Duodenal mucosa (tissue), 2 donors: ENCODE data around the gene CUL9.

Experiments used
- H3K27ac ChIP-seq: one replicate; pipeline ENCODE4 v1.7.0; 2013; ENCODE audit warnings: low read depth, low read length
- H3K27me3 ChIP-seq, 2 donors: one replicate each; pipeline ENCODE4 v1.7.0; 2013; ENCODE audit warnings: low read length in 2 of 2, control low read depth in 1 of 2; ENCODE audit not compliant: insufficient read depth in 2 of 2, control insufficient read depth in 1 of 2
- H3K36me3 ChIP-seq, 2 donors: one replicate each; pipeline ENCODE4 v1.7.0; 2013; ENCODE audit warnings: low read length in 2 of 2, control low read depth in 1 of 2; ENCODE audit not compliant: insufficient read depth in 2 of 2, control insufficient read depth in 1 of 2
- H3K4me1 ChIP-seq, 2 donors: one replicate each; pipeline ENCODE4 v1.7.0; 2013; ENCODE audit warnings: low read length in 2 of 2, control low read depth in 1 of 2; ENCODE audit not compliant: insufficient read depth in 2 of 2, control insufficient read depth in 1 of 2
- H3K4me3 ChIP-seq, 2 donors: one replicate each; pipeline ENCODE4 v1.7.0; 2013; ENCODE audit warnings: low read length in 2 of 2, low read depth in 1 of 2
- H3K9ac ChIP-seq, 2 donors: one replicate each; pipeline ENCODE4 v1.7.0; 2013; ENCODE audit warnings: low read length in 2 of 2, low read depth in 1 of 2
- H3K9me3 ChIP-seq, 2 donors: one replicate each; pipeline ENCODE4 v1.7.0; 2013; ENCODE audit warnings: low read length in 2 of 2, control low read depth in 1 of 2; ENCODE audit not compliant: control insufficient read depth in 1 of 2

The CUL9 gene

DNA sequence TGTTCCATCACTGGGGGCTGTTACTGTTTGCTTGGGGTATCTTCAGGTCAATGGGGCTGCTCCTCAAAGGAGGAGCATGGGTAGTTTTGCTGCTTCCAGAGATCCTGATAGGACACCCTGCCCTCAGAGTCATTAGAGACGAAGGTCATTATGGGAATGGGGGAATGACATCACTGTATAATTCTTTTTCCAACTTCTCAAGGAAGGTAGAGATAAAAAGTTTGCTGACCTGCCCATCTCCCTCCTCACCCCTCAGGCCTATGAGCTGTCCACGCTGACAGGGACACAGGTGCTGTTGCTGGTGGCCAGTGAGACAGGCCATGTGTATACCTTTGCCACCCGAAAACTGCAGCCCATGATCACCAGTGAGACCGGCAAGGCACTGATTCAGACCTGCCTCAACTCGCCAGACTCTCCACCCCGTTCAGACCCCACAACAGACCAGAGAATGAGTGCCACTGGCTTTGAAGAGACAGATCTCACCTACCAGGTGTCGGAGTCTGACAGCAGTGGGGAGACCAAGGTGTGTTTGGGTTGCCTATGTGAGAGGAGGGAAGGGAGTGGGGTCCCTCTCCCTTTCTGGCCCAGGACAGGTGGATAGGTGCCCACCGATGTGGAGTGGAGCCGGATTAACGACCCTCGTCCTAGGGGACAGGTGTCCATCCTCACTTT, 8.3 kb upstream of the CUL9 start:
- Histone ChIP-seq H3K27me3 (no peaks in the 10 kb centered on the region), H3K9ac (peak overlapping the region; percentile 71 to 87), H3K4me3 (peak overlapping the region; percentile 85 to 87), H3K4me1 (peaks cover 31 to 38% of the 10 kb centered on the region in 2 donors), H3K27ac (peak overlapping the region; percentile 89), H3K36me3 (peaks cover 26 to 31% of the 10 kb centered on the region in 2 donors), H3K9me3 (no peaks in the 10 kb centered on the region)

DNA sequence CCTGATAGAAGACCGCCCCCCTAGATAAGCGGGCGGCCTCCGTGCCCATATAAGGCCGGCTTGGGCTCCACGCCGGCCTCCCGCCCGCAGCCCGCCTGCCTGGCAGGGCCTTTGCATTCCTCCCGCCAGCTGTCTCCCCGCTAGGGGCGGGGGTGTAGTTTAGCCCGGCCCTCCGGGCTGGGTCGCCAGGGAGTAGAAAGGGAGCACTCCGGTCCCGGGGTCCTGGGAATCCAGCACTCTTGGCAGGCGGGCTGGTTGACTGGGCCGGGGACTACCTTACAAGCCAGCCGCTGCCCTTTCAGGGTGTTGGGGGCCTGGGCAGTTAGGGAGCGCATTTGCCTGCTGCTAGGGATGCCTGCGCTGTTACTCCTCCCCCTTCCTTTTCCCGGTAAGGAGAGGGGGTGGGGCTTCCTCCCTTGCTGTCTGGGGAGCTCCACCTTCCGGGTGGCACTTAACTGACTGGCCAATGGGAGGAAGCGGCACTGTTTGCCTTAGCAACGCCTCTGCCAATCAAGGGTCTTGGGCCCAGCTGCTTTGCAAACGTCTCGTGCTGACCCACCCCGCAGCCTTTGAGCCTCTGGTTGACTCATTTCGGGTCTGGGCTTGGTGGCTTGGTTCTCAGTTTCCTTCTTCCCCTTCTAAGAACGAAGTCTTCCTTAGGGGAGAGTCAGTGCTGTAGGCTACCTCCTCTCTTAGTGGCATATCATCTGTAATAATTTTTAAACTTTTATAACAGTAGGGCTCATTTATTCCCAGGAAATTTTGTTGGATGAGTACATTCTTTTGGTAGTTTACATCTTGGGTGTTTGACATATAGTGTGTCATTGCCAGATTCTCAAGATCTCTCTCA, 7.5 kb upstream of the CUL9 start:
- Histone ChIP-seq H3K4me3 (peak overlapping the region; percentile 85 to 87), H3K36me3 (peaks cover 34 to 38% of the 10 kb centered on the region in 2 donors), H3K27me3 (no peaks in the 10 kb centered on the region), H3K4me1 (peaks cover 31 to 38% of the 10 kb centered on the region in 2 donors), H3K9me3 (no peaks in the 10 kb centered on the region), H3K27ac (peak overlapping the region; percentile 89), H3K9ac (peak overlapping the region; percentile 67 to 71)

DNA sequence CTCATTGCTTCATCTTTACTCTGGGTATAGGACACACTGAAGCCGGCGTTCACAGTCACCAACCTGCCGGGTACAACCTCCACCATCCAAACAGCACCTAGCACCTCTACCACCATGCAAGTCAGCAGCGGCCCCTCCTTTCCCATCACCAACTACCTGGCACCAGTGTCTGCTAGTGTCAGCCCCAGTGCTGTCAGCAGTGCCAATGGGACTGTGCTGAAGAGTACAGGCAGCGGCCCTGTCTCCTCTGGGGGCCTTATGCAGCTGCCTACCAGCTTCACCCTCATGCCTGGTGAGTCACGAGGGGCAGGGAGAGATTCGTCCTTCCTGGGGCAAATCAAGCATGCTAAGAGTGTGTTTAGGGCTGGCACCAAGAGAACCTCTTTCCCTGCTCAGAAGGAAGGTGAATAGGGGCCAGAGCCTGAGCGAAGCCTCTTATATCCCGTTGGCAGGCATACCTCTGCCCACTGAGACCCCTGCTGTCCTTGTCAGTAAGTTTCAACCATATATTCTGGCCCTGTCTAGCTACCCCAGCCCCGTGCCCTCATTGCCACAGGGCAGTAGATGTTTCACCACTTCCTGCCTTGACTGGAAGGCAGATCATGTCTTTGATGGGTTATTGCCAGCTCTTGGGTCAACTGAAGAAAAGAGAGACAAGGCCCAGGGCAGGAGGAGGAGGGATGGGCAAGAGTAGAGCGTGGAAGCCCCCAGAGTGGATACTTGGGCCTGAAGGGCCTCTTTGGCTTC, 6.1 kb upstream of the CUL9 start:
- peaks cover 35 to 40% of the 10 kb centered on the region in 2 donors for H3K36me3 ChIP-seq
- no peaks in the 10 kb centered on the region for H3K9me3 ChIP-seq
- H3K9ac ChIP-seq: peak overlapping the region; percentile 18 to 53
- no peaks in the 10 kb centered on the region for H3K27me3 ChIP-seq
- no peak overlapping the region for H3K27ac ChIP-seq
- H3K4me3 ChIP-seq: no peak overlapping the region
- peaks cover 31 to 33% of the 10 kb centered on the region in 2 donors for H3K4me1 ChIP-seq

DNA sequence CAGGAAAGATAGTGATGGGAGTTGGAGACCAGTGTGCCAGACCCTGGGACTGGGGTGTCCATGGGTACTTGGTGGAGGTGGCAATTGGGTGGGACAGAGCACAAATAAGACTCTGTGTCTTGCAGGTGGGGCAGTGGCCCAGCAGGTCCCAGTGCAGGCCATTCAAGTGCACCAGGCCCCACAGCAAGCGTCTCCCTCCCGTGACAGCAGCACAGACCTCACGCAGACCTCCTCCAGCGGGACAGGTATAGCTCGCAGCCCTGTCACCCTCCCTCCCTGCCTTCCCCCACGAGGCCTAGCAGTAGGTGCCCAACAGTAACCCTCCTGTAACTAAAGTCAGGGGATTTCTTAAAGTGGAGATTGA, 5.6 kb upstream of the CUL9 start:
- H3K27me3 ChIP-seq: no peaks in the 10 kb centered on the region
- no peak overlapping the region for H3K4me3 ChIP-seq
- H3K27ac ChIP-seq: no peak overlapping the region
- peaks cover 34% of the 10 kb centered on the region in 2 donors for H3K4me1 ChIP-seq
- H3K9me3 ChIP-seq: no peaks in the 10 kb centered on the region
- peaks cover 35 to 40% of the 10 kb centered on the region in 2 donors for H3K36me3 ChIP-seq
- no peak overlapping the region for H3K9ac ChIP-seq

DNA sequence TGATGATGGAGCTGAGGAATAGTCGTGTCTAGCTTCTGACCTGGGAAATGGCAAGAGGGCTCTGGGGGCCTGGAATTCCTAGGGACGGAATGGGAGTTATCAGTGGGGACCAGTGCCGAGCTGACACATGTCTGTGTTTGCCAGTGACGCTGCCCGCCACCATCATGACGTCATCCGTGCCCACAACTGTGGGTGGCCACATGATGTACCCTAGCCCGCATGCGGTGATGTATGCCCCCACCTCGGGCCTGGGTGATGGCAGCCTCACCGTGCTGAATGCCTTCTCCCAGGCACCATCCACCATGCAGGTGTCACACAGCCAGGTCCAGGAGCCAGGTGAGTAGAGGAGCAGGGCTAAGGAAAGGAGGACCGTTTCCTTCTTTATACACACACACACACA, 3.8 kb upstream of the CUL9 start:
- Histone ChIP-seq H3K9ac (no peak overlapping the region), H3K36me3 (peaks cover 35 to 40% of the 10 kb centered on the region in 2 donors), H3K27me3 (no peaks in the 10 kb centered on the region), H3K27ac (no peak overlapping the region), H3K4me1 (peaks cover 39% of the 10 kb centered on the region in 2 donors), H3K9me3 (no peaks in the 10 kb centered on the region), H3K4me3 (no peak overlapping the region)

DNA sequence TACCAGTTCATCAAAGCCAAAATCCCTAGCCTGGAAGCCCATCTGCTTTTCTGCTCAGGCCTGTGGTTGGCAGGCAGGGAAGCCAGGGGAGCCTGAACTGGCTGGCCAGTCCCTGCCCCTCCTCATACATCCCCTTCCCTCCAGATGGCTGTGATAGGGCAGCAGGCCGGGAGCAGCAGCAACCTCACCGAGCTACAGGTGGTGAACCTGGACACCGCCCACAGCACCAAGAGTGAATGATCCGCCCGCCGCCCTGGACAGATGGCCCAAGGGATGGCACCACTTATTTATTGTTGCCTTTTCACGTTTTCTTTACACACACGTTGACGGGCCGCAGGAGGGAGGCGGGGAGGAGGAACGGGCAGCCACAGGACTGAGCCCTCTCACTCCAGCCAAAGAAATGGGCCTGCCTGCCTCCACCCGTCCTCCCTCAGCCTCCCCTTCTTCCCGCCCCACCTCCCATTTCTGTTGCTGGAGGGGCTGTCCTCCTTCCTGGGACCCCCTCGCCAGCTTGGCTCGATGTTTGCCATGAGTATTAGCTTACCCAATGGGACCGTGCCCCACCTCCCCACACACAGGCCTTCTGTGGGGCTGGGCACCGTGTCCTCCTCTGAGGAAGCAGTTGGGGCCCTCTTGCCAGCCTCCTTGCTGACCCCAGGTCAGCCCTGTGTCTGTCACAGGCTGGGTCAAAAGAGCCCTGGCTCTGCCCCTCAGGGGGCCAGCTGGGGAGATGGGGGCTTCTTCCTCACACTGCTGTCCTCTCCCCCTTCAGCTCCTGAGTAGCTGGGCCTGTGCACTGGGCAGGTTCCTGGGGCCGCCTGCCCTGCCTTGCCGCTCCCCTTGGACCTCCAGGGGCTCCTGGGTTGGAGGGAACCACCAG, 2.8 kb upstream of the CUL9 start:
- H3K36me3 ChIP-seq: peaks cover 35 to 42% of the 10 kb centered on the region in 2 donors
- no peaks in the 10 kb centered on the region for H3K27me3 ChIP-seq
- H3K4me1 ChIP-seq: peaks cover 31 to 32% of the 10 kb centered on the region in 2 donors
- no peak overlapping the region for H3K9ac ChIP-seq
- no peaks in the 10 kb centered on the region for H3K9me3 ChIP-seq
- no peak overlapping the region for H3K27ac ChIP-seq
- H3K4me3 ChIP-seq: no peak overlapping the region

DNA sequence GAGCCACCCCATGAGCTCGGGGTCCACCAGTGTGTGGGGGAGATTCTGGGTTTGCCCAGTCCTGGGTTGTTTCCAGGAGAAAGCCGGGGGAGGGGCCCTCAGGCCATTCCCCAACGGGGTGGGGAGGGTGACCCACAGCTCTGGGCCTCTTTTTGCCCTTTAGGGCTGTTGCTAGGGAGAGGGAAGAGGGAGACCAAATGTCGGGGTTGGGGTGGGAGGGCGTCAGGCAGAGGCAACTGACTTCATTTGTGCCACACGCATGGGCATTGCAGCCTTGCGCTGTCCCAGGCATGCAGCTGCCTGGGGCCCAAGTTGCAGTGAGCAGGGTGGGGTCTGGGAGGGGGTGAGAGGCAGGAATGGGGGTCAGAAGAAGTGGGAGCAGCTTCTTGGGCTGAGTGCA, 1.9 kb upstream of the CUL9 start:
- Histone ChIP-seq H3K9me3 (no peaks in the 10 kb centered on the region), H3K27me3 (no peaks in the 10 kb centered on the region), H3K4me3 (no peak overlapping the region), H3K36me3 (peaks cover 35 to 47% of the 10 kb centered on the region in 2 donors), H3K27ac (no peak overlapping the region), H3K4me1 (peaks cover 25 to 26% of the 10 kb centered on the region in 2 donors), H3K9ac (no peak overlapping the region)

DNA sequence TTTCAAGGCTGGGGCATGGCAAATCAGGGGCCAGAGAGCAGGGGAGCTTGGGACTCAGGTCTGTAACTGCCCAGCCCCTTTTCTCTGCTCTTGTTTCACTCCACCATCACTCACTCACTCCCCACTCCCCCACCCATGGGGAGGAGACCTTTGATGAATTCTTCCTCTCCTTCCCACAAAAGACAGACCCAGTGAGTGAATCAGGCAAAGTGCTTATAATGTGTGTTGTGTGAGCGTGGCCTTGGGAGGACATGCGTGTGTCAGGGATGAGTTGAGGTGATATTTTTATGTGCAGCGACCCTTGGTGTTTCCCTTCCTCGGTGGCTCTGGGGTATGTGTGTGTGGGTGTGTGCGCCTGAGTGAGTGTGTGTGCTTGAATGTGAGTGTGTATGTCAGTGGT, 1.0 kb upstream of the CUL9 start:
- Histone ChIP-seq H3K27me3 (no peaks in the 10 kb centered on the region), H3K27ac (no peak overlapping the region), H3K36me3 (peaks cover 29 to 46% of the 10 kb centered on the region in 2 donors), H3K4me3 (no peak overlapping the region), H3K4me1 (peaks cover 17 to 18% of the 10 kb centered on the region in 2 donors), H3K9ac (no peak overlapping the region), H3K9me3 (no peaks in the 10 kb centered on the region)

DNA sequence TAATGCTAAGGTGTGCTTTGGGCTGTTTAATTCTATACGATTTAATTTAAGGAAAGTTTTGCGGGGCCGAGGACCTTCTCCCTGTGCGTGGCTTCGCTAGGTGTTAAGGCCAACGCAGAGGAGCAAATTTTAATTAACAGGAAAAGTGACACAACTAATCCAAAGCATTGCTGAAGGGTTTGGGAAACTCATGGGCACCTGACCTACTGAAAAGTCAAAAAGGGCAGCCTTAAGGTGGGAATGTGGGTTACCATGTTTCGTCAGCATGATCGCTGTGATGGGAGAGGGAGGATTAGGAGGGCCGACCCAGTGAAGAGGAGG, 415 bp upstream of the CUL9 start:
- H3K4me3 ChIP-seq: peak overlapping the region; percentile 92
- peak overlapping the region; percentile 61 to 72 for H3K9ac ChIP-seq
- H3K27me3 ChIP-seq: no peaks in the 10 kb centered on the region
- no peak overlapping the region for H3K27ac ChIP-seq
- H3K36me3 ChIP-seq: peaks cover 28 to 46% of the 10 kb centered on the region in 2 donors
- H3K4me1 ChIP-seq: peaks cover 17 to 18% of the 10 kb centered on the region in 2 donors
- no peaks in the 10 kb centered on the region for H3K9me3 ChIP-seq
